Neutrophil (primary cell): ENCODE measurements around the gene HNF1B.

ENCODE experiments used
- H3K27ac ChIP-seq: fragments of 200-600 bp; sonication (generic); 2 replicates; pipeline ENCODE4 v1.5.1; 2016; ENCODE audit warnings: mild to moderate bottlenecking, moderate library complexity
- H3K27me3 ChIP-seq: fragments of 200-600 bp; sonication (generic); 2 replicates; pipeline ENCODE4 v1.6.0; 2016; ENCODE audit warnings: mild to moderate bottlenecking
- H3K36me3 ChIP-seq: fragments of 200-600 bp; sonication (generic); 2 replicates; pipeline ENCODE4 v1.5.1; 2017
- H3K4me1 ChIP-seq, 2 experiments: fragments of 200-600 bp in 1 of 2; sonication (generic) in 1 of 2; 1 replicate in 1 of 2; 2 replicates in 1 of 2; pipeline versions ENCODE4 v1.5.1 to v1.6.1; 2013 to 2016; ENCODE audit warnings: low read depth in 1 of 2, low read length in 1 of 2, mild to moderate bottlenecking in 1 of 2, moderate library complexity in 1 of 2; ENCODE audit not compliant: control insufficient read depth in 1 of 2, insufficient read depth in 1 of 2
- H3K4me3 ChIP-seq, 2 experiments: fragments of 200-600 bp in 1 of 2; sonication (generic) in 1 of 2; 1 replicate in 1 of 2; 2 replicates in 1 of 2; pipeline ENCODE4 v1.5.1; 2013 to 2016; ENCODE audit warnings: low read depth in 1 of 2, low read length in 1 of 2, mild to moderate bottlenecking in 1 of 2, moderate library complexity in 1 of 2
- H3K9me3 ChIP-seq: fragments of 200-600 bp; sonication (generic); 2 replicates; pipeline ENCODE4 v1.5.1; 2016
- CTCF ChIP-seq: fragments of 200-600 bp; sonication (generic); IDR thresholded peaks from 2 replicates; pipeline ENCODE4 v1.5.1; 2016; ENCODE audit warnings: antibody characterized with exemption

The HNF1B gene

GRCh38 chr17:37711113-37711512, 33.7 kb downstream of the HNF1B start:
- H3K9me3 ChIP-seq: no peaks in the 10 kb centered on the region
- H3K4me1 ChIP-seq: no peaks in the 10 kb centered on the region
- no peak for TF ChIP-seq CTCF
- no peaks in the 10 kb centered on the region for H3K36me3 ChIP-seq
- no peak overlapping the region for H3K27ac ChIP-seq
- no peak overlapping the region for H3K4me3 ChIP-seq
- peaks cover 90% of the 10 kb centered on the region for H3K27me3 ChIP-seq

GRCh38 chr17:37710344-37710886, 34.4 kb downstream of the HNF1B start:
- H3K27me3 ChIP-seq: peaks cover 90% of the 10 kb centered on the region
- no peaks in the 10 kb centered on the region for H3K4me1 ChIP-seq
- H3K27ac ChIP-seq: no peak overlapping the region
- H3K9me3 ChIP-seq: no peaks in the 10 kb centered on the region
- TF ChIP-seq CTCF: no peak
- no peak overlapping the region for H3K4me3 ChIP-seq
- no peaks in the 10 kb centered on the region for H3K36me3 ChIP-seq

GRCh38 chr17:37708616-37709212, 36.1 kb downstream of the HNF1B start:
- no peak for TF ChIP-seq CTCF
- no peak overlapping the region for H3K27ac ChIP-seq
- no peak overlapping the region for H3K4me3 ChIP-seq
- no peaks in the 10 kb centered on the region for H3K36me3 ChIP-seq
- H3K27me3 ChIP-seq: peaks cover 90% of the 10 kb centered on the region
- H3K9me3 ChIP-seq: no peaks in the 10 kb centered on the region
- H3K4me1 ChIP-seq: no peaks in the 10 kb centered on the region

- Histone ChIP-seq H3K27me3 (peaks cover 88% of the 10 kb centered on the region), H3K4me3 (no peak overlapping the region), H3K9me3 (no peaks in the 10 kb centered on the region), H3K36me3 (no peaks in the 10 kb centered on the region), H3K4me1 (no peaks in the 10 kb centered on the region), H3K27ac (no peak overlapping the region)
- no peak for TF ChIP-seq CTCF
Measured at GRCh38 chr17:37708008-37708615, 36.7 kb downstream of the HNF1B start.

- no peaks in the 10 kb centered on the region for H3K4me1 ChIP-seq
- no peak for TF ChIP-seq CTCF
- no peaks in the 10 kb centered on the region for H3K9me3 ChIP-seq
- H3K36me3 ChIP-seq: no peaks in the 10 kb centered on the region
- H3K4me3 ChIP-seq: no peak overlapping the region
- H3K27me3 ChIP-seq: peaks cover 81% of the 10 kb centered on the region
- H3K27ac ChIP-seq: no peak overlapping the region
Measured at GRCh38 chr17:37706446-37706845, 38.4 kb downstream of the HNF1B start.
